ENCODE measurements around the gene FSIP2.

FSIP2 gene

GRCh38 chr2:185738679-185739472, at the start of gene FSIP2:
Gene FSIP2 (plus strand): TSS chr2:185738804. CDS start chr2:185738895, 91 bp downstream.
- DNase-seq, result peak; percentile 72

GRCh38 chr2:185689906-185690539, 48.6 kb upstream of the FSIP2 start:
- no peak for DNase-seq

GRCh38 chr2:185695711-185696235, 42.8 kb upstream of the FSIP2 start:
- DNase-seq, result no peak

GRCh38 chr2:185700883-185701282, 37.7 kb upstream of the FSIP2 start:
- DNase-seq, result no peak

GRCh38 chr2:185734658-185735057, 3.9 kb upstream of the FSIP2 start:
- DNase-seq, result no peak

- DNase-seq, result no peak
Observed at GRCh38 chr2:185736210-185736609, 2.4 kb upstream of the FSIP2 start.

- no peak for DNase-seq
Observed at GRCh38 chr2:185745864-185746859, 7.6 kb downstream of the FSIP2 start.

GRCh38 chr2:185757356-185757755, 18.8 kb downstream of the FSIP2 start:
- no peak for DNase-seq

GRCh38 chr2:185771396-185771795, 32.8 kb downstream of the FSIP2 start:
- no peak for DNase-seq

- no peak for DNase-seq
Observed at GRCh38 chr2:185780890-185781289, 42.3 kb downstream of the FSIP2 start.

GRCh38 chr2:185782223-185782769, 43.7 kb downstream of the FSIP2 start:
- DNase-seq, result no peak

GRCh38 chr2:185785156-185785555, 46.6 kb downstream of the FSIP2 start:
- no peak for DNase-seq

GRCh38 chr2:185785851-185786473, 47.4 kb downstream of the FSIP2 start:
- no peak for DNase-seq

- no peak for DNase-seq
Observed at GRCh38 chr2:185787227-185788145, 48.9 kb downstream of the FSIP2 start.

- no peak for DNase-seq
Observed at GRCh38 chr2:185790361-185790760, 51.8 kb downstream of the FSIP2 start.

GRCh38 chr2:185793532-185794345, 55.1 kb downstream of the FSIP2 start:
- no peak for DNase-seq

GRCh38 chr2:185796758-185797157, 58.2 kb downstream of the FSIP2 start:
- peak; percentile 34 for DNase-seq

GRCh38 chr2:185802926-185803325, 64.3 kb downstream of the FSIP2 start:
- DNase-seq, result no peak

- no peak for DNase-seq
Observed at GRCh38 chr2:185806783-185807182, 68.2 kb downstream of the FSIP2 start.

- no peak for DNase-seq
Observed at GRCh38 chr2:185807351-185807750, 68.7 kb downstream of the FSIP2 start.

All from activated CD4-positive, alpha-beta T cell treated with anti-CD3 and anti-CD28 coated beads, Interleukin-10, Interleukin-2, amounts not matched to agents 100 ng/mL and 50 ng/mL, durations not matched to agents 16 hours and 8 hours (primary cell).